GM18858 (cell line): ENCODE data around the gene VTCN1.

Experiments used
- ATAC-seq: cut with Tn5 transposase; IDR thresholded peaks from one replicate; pipeline ENCODE4 v1.9.1; 2021; ENCODE audit not compliant: unreplicated experiment

VTCN1 gene

DNA sequence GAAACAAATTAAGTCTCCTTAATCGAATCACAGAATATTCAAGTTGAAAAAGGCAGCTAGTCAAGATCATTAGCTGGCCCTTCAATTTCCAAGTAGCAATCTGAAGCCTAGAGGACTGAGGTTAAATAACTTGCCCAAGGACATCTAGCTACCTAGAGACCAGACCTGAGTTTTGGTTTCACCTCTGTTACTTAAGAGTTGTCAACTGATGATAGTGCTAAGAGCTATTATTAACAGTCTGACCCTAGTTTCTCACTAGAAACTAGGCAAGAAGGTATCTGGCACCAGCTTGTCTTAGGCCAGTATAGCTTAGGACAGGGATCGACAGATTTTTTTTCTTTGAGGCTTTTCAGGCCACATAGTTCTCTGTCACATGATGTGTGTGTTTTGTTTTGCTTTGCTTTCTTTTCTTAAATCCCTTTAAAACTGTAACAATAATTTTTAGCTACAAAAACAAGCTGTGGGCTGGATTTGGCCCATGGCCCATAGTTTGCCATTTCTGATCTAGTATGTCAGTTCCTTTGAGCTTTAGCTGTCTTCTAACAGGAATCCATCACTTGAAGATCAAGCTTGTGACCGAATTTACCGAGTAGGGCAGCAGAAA, 112.3 kb downstream of the VTCN1 start:
- no peak for ATAC-seq

DNA sequence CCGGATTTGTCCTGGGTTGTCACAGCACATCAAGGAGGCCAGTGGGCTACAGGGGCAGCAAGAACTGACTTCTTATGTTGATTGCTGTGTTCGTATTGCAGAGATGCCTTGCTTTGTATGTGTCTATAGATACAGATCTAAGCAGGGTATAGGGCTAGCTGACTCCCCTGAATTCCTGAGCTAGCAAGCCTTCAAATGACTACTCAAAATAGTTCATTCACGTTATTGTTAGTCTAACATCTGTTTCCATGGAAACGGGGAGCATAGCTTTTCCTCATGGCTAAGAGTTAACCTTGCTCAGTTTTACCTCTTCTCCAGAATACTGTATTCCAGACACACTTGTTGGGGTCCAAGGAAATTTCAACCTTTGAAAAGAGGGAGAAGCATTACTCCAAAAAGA, 113.3 kb downstream of the VTCN1 start:
- ATAC-seq, result no peak

DNA sequence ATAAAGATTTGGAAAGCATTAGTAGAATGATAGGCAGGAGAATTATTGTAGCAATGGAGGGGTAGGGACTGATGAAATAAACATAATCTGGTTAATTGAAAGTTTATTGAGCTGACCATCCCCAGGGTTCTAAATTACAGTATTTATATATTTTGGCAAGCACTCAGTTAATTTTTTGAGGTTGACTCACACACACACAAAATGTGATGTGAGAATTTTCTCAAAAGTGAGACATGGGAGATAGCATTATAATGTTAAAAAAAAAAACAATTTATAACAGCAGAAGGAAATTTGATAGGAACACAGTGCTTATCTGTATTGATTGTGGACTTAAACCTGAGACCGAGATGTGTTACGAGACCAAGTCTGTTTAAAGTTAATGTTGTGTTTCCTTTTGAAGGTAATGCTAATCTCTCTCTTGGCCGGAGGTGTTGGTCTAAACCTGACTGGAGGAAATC, 113.7 kb downstream of the VTCN1 start:
- ATAC-seq, result no peak

DNA sequence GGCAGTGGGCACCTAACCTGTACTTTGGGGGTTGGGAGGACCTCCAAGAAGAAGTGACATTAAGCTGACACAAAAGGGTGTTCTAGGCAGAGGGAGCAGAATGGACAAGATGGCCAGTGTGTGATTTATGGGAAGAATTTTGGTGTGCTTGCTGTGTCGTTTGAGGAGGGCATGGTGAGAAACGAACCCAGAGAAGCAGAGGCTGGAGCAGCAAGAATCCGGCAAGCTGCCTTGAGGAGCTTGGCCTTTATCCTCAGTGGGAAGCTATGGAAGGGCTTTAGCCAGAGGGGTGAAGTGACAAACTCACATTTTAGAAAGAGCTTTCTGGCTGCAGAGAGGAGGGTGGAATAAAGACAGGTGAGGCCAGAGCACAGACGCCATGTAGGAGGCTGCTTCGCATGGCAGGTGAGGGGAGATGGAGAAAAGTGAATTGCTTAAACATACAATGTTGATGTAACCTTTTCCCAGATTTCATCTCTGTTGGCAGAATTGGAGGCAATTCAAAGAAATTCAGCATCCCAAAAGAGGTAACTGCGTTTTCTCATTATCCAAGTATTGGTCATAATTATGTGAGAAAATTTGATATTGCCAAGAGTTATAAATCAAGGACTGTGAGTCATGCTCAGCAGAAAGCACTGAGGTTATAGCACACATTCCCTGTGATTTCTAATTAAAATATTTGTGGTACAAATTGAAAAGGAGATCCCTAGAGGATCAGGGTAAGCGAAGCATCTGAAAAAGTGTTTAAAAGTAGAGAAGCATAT, 115.7 kb downstream of the VTCN1 start:
- no peak for ATAC-seq

DNA sequence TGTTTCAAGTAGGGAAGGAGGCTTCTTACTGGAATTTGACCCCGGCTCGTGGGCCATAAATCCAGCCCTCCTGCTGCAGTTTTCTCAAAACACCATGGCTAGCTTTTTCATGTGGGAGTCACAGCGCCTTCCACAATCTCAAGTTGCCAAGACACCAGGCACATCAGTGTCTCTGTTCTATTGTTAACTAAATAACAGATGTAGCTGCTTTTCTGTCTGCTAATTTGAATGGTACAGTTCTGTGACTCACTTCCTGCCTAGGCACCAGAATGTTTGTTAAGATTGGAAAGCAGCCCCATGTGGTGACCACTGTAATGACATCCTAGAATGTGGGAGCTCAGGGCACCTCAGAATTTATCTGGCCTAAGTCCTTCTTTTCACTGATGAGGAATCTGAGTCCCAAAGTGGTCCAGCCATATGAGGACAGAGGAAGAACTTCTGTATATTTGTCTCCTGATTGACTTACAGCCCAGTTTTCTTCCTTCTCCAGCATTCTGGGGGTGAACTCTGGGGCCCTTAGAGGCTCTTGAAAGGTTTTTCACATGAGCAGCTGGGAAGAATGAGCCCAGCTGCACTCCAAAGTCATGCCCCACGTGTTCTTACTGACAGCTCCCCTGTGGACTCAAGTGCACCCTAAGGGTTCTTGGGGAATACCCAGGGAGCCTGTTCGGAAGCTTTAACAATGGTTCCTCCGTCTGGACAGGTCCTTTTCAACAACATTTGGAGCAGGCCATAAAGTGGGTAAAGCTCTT, 116.7 kb downstream of the VTCN1 start:
- peak; percentile 62 for ATAC-seq
